ENCODE measurements around the gene HACD3. TPM values are rescaled to one million over a fixed set of nuclear protein-coding genes. Genes with fewer than 3 reads are reported as not detected.

Gene HACD3, protein sequence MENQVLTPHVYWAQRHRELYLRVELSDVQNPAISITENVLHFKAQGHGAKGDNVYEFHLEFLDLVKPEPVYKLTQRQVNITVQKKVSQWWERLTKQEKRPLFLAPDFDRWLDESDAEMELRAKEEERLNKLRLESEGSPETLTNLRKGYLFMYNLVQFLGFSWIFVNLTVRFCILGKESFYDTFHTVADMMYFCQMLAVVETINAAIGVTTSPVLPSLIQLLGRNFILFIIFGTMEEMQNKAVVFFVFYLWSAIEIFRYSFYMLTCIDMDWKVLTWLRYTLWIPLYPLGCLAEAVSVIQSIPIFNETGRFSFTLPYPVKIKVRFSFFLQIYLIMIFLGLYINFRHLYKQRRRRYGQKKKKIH
- polyA plus RNA-seq, result 10 to 100 TPM in 1 of 2 donors, 1 to 10 TPM in 1; 5.6 to 16.0 TPM

- Histone ChIP-seq H3K4me3 (ENCODE audit: low read depth in 1 of 2, low read length in 2 of 2) (peak within 1 kb of the TSS; percentile 69 to 89), H3K27me3 (ENCODE audit: control insufficient read depth in 1 of 2, insufficient read depth in 2 of 2, low read length in 2 of 2) (no peaks in the 10 kb centered on the region), H3K4me1 (ENCODE audit: control insufficient read depth in 2 of 2, insufficient read depth in 2 of 2, low read length in 1 of 2) (peaks cover 0 to 2% of the 10 kb centered on the region in 2 donors), H3K9me3 (ENCODE audit: control insufficient read depth in 2 of 2, insufficient read depth in 1 of 2, low read depth in 1 of 2, low read length in 1 of 2) (no peaks in the 10 kb centered on the region), H3K36me3 (ENCODE audit: control insufficient read depth in 2 of 2, insufficient read depth in 2 of 2, low read length in 1 of 2) (no peaks in the 10 kb centered on the region), H3K27ac (ENCODE audit: low read depth in 2 of 2, low read length in 1 of 2) (peak within 1 kb of the TSS; percentile 50 to 73)
- WGBS, 2 donors, result 0% methylated on average over 85 to 88 of the region's 88 CpGs
Measured at GRCh38 chr15:65530318-65531111, at the start of gene HACD3. HACD3 (plus strand) TSS chr15:65530463; CDS start chr15:65530632, 169 bp downstream.

- H3K27ac ChIP-seq (ENCODE audit: low read depth in 2 of 2, low read length in 1 of 2), result no peak overlapping the region
- no peak overlapping the region for H3K4me3 ChIP-seq (ENCODE audit: low read depth in 1 of 2, low read length in 2 of 2)
- H3K36me3 ChIP-seq (ENCODE audit: control insufficient read depth in 2 of 2, insufficient read depth in 2 of 2, low read length in 1 of 2), result peaks cover 2 to 10% of the 10 kb centered on the region in 2 donors
- H3K9me3 ChIP-seq (ENCODE audit: control insufficient read depth in 2 of 2, insufficient read depth in 1 of 2, low read depth in 1 of 2, low read length in 1 of 2), result no peaks in the 10 kb centered on the region
- no peaks in the 10 kb centered on the region for H3K4me1 ChIP-seq (ENCODE audit: control insufficient read depth in 2 of 2, insufficient read depth in 2 of 2, low read length in 1 of 2)
- 92 to 95% methylated on average over 4 of the region's 4 CpGs for WGBS, 2 donors
- H3K27me3 ChIP-seq (ENCODE audit: control insufficient read depth in 1 of 2, insufficient read depth in 2 of 2, low read length in 2 of 2), result no peaks in the 10 kb centered on the region
Measured at GRCh38 chr15:65484876-65485275, 45.4 kb upstream of the HACD3 start.

- no peak overlapping the region for H3K4me3 ChIP-seq (ENCODE audit: low read depth in 1 of 2, low read length in 2 of 2)
- H3K36me3 ChIP-seq (ENCODE audit: control insufficient read depth in 2 of 2, insufficient read depth in 2 of 2, low read length in 1 of 2), result peaks cover 3 to 6% of the 10 kb centered on the region in 2 donors
- H3K9me3 ChIP-seq (ENCODE audit: control insufficient read depth in 2 of 2, insufficient read depth in 1 of 2, low read depth in 1 of 2, low read length in 1 of 2), result no peaks in the 10 kb centered on the region
- H3K4me1 ChIP-seq (ENCODE audit: control insufficient read depth in 2 of 2, insufficient read depth in 2 of 2, low read length in 1 of 2), result no peaks in the 10 kb centered on the region
- WGBS, 2 donors, result 85 to 89% methylated on average over 4 of the region's 4 CpGs
- no peaks in the 10 kb centered on the region for H3K27me3 ChIP-seq (ENCODE audit: control insufficient read depth in 1 of 2, insufficient read depth in 2 of 2, low read length in 2 of 2)
- no peak overlapping the region for H3K27ac ChIP-seq (ENCODE audit: low read depth in 2 of 2, low read length in 1 of 2)
Measured at GRCh38 chr15:65494076-65494475, 36.2 kb upstream of the HACD3 start.

GRCh38 chr15:65509321-65509720, 20.9 kb upstream of the HACD3 start:
- Histone ChIP-seq H3K4me1 (ENCODE audit: control insufficient read depth in 2 of 2, insufficient read depth in 2 of 2, low read length in 1 of 2) (no peaks in the 10 kb centered on the region), H3K4me3 (ENCODE audit: low read depth in 1 of 2, low read length in 2 of 2) (no peak overlapping the region), H3K27ac (ENCODE audit: low read depth in 2 of 2, low read length in 1 of 2) (no peak overlapping the region), H3K9me3 (ENCODE audit: control insufficient read depth in 2 of 2, insufficient read depth in 1 of 2, low read depth in 1 of 2, low read length in 1 of 2) (no peaks in the 10 kb centered on the region), H3K36me3 (ENCODE audit: control insufficient read depth in 2 of 2, insufficient read depth in 2 of 2, low read length in 1 of 2) (peaks cover 0 to 6% of the 10 kb centered on the region in 2 donors), H3K27me3 (ENCODE audit: control insufficient read depth in 1 of 2, insufficient read depth in 2 of 2, low read length in 2 of 2) (no peaks in the 10 kb centered on the region)
- 93 to 95% methylated on average over 2 of the region's 2 CpGs for WGBS, 2 donors

DNA sequence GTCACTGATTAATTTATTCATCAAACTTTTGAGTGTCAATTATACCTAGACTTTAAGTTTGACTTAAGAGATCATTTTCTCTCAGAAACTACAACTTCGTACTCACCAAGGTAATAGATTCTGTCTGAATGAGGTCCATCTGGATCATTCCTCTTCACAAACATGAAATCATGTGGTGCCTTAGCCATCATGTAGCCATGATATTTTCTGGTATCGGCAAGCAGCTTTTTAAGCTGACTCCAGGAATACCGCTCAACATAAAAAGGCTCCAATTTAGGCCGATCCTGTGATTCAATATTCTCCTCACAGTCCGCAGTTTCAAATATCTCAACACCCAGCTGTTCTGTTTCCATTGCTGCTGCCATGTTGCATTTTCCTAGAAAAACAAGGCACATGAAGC, 18.1 kb upstream of the HACD3 start:
- Histone ChIP-seq H3K36me3 (ENCODE audit: control insufficient read depth in 2 of 2, insufficient read depth in 2 of 2, low read length in 1 of 2) (peaks cover 3% of the 10 kb centered on the region in 2 donors), H3K27me3 (ENCODE audit: control insufficient read depth in 1 of 2, insufficient read depth in 2 of 2, low read length in 2 of 2) (no peaks in the 10 kb centered on the region), H3K27ac (ENCODE audit: low read depth in 2 of 2, low read length in 1 of 2) (no peak overlapping the region), H3K9me3 (ENCODE audit: control insufficient read depth in 2 of 2, insufficient read depth in 1 of 2, low read depth in 1 of 2, low read length in 1 of 2) (no peaks in the 10 kb centered on the region), H3K4me1 (ENCODE audit: control insufficient read depth in 2 of 2, insufficient read depth in 2 of 2, low read length in 1 of 2) (peaks cover 0 to 2% of the 10 kb centered on the region in 2 donors), H3K4me3 (ENCODE audit: low read depth in 1 of 2, low read length in 2 of 2) (no peak overlapping the region)
- 85 to 94% methylated on average over 5 of the region's 5 CpGs for whole genome bisulfite sequencing, 2 donors

DNA sequence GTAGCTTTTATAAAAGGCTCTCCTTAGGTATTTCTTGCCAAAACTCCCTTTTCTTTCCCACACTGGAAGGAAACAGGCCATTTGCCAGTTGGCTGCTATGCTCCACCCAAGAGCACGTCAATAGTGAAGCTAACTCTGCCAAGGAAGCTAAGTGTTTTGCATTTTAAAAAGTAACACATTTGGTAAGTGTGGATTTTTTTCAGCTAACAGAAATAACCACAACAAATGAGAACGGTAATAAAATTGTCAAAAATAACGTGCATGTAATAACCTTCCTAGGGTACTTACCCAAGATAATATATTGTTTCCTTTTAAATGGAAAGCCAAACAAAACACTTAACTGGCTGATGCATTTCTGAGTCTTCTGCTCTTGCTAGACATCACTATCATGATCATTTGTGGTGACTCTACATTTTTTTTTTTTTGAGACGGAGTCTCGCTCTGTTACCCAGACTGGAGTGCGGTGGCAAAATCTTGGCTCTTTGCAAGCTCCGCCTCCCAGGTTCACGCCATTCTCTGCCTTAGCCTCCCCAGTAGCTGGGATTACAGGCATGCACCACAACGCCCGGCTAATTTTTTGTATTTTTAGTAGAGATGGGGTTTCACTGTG, 17.4 kb upstream of the HACD3 start:
- H3K4me3 ChIP-seq (ENCODE audit: low read depth in 1 of 2, low read length in 2 of 2), result no peak overlapping the region
- H3K9me3 ChIP-seq (ENCODE audit: control insufficient read depth in 2 of 2, insufficient read depth in 1 of 2, low read depth in 1 of 2, low read length in 1 of 2), result no peaks in the 10 kb centered on the region
- H3K36me3 ChIP-seq (ENCODE audit: control insufficient read depth in 2 of 2, insufficient read depth in 2 of 2, low read length in 1 of 2), result peaks cover 3% of the 10 kb centered on the region in 2 donors
- H3K27ac ChIP-seq (ENCODE audit: low read depth in 2 of 2, low read length in 1 of 2), result no peak overlapping the region
- no peaks in the 10 kb centered on the region for H3K27me3 ChIP-seq (ENCODE audit: control insufficient read depth in 1 of 2, insufficient read depth in 2 of 2, low read length in 2 of 2)
- WGBS, 2 donors, result 34 to 48% methylated on average over 10 of the region's 10 CpGs
- H3K4me1 ChIP-seq (ENCODE audit: control insufficient read depth in 2 of 2, insufficient read depth in 2 of 2, low read length in 1 of 2), result peaks cover 0 to 2% of the 10 kb centered on the region in 2 donors

DNA sequence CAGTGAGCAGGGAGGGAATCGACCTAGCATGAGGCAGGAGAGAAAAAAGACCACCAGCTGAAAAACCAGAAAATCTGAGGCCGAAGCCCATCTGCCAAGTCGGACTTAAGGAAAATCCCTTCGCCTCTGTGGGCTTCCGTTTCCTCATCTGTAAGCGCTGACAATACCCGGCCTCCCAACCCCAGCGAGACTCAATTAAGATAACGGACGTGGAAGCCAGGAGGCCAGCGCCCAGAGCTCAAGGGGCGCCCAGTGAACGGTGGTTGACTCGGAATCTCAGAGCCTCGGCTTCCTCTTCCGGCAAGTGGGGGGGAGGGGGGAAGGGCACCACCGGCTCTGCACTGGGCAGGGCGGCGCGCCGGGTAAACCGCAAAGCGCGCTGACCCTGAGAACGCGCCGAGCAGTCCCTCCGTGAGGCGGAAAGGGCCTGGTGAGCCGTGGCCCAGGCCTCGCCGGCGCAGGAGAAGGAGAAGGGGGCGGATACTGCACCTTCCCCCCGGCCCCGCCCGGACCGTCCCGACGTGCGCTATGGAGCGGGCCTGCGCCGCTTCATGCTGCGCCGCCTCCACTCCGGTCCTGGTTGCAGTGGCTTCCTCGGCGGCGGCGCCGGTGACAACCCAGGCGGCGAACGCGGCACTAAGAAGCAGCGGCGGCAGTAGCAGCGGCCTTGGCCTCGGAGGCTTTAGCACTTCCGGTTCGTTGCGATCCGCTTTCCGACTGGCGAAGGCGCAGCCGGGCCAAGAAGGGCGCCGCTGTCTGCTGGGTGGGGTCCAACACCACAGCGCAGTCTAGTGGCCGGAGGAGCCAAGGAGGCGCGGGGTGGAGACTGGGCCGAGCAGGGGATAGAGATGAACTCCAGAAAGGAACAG, 13.0 kb upstream of the HACD3 start, which contains the start of gene DPP8:
DPP8 (minus strand) TSS at position 693 of the 869 bp plus-strand sequence. CDS start 5,136 bp downstream, outside the sequence.
- peaks cover 0 to 2% of the 10 kb centered on the region in 2 donors for H3K4me1 ChIP-seq (ENCODE audit: control insufficient read depth in 2 of 2, insufficient read depth in 2 of 2, low read length in 1 of 2)
- H3K27me3 ChIP-seq (ENCODE audit: control insufficient read depth in 1 of 2, insufficient read depth in 2 of 2, low read length in 2 of 2), result no peaks in the 10 kb centered on the region
- H3K36me3 ChIP-seq (ENCODE audit: control insufficient read depth in 2 of 2, insufficient read depth in 2 of 2, low read length in 1 of 2), result peaks cover 0 to 3% of the 10 kb centered on the region in 2 donors
- H3K27ac ChIP-seq (ENCODE audit: low read depth in 2 of 2, low read length in 1 of 2), result peak within 1 kb of the TSS; percentile 90 to 91
- no peaks in the 10 kb centered on the region for H3K9me3 ChIP-seq (ENCODE audit: control insufficient read depth in 2 of 2, insufficient read depth in 1 of 2, low read depth in 1 of 2, low read length in 1 of 2)
- peak within 1 kb of the TSS; percentile 93 to 98 for H3K4me3 ChIP-seq (ENCODE audit: low read depth in 1 of 2, low read length in 2 of 2)
- 0% methylated on average over 66 to 75 of the region's 75 CpGs for WGBS, 2 donors

DNA sequence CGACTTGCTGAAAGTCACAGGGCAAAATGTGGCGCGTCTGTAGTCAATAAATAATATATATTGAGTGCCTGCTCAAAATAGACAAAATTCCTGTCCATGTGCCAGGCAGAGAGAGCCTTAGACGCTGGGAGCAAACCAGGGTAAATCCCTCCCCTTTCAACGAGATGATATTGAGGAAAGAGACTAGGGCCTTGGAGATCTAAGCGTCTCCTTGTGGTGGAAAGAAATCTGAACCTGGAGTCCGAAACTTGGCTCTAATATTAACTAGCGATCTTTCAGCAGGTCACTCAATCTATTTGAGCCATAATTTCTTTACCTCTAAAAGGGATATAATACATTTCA, 12.4 kb upstream of the HACD3 start:
- WGBS, 2 donors, result 32 to 33% methylated on average over 8 of the region's 8 CpGs
- H3K4me3 ChIP-seq (ENCODE audit: low read depth in 1 of 2, low read length in 2 of 2), result peak overlapping the region in 1 of 2 donors; percentile 93
- no peaks in the 10 kb centered on the region for H3K27me3 ChIP-seq (ENCODE audit: control insufficient read depth in 1 of 2, insufficient read depth in 2 of 2, low read length in 2 of 2)
- peaks cover 0 to 3% of the 10 kb centered on the region in 2 donors for H3K36me3 ChIP-seq (ENCODE audit: control insufficient read depth in 2 of 2, insufficient read depth in 2 of 2, low read length in 1 of 2)
- H3K27ac ChIP-seq (ENCODE audit: low read depth in 2 of 2, low read length in 1 of 2), result no peak overlapping the region
- no peaks in the 10 kb centered on the region for H3K9me3 ChIP-seq (ENCODE audit: control insufficient read depth in 2 of 2, insufficient read depth in 1 of 2, low read depth in 1 of 2, low read length in 1 of 2)
- peaks cover 0 to 2% of the 10 kb centered on the region in 2 donors for H3K4me1 ChIP-seq (ENCODE audit: control insufficient read depth in 2 of 2, insufficient read depth in 2 of 2, low read length in 1 of 2)
